ENCODE results near the gene ECI2.

- TF ChIP-seq POLR2A (IDR thresholded peaks at IDR 0.05) (no peak), CTCF (IDR thresholded peaks at IDR 0.05) (no peak), EP300 (IDR thresholded peaks at IDR 0.05) (no peak)
Measured at GRCh38 chr6:4113649-4114048, 21.7 kb downstream of the ECI2 start.

Data from ovary (tissue), 3 donors.